Right ventricle myocardium superior (tissue), 1 donor: Measurements from ENCODE around the gene LIMCH1. TPM values are rescaled to one million over a fixed set of nuclear protein-coding genes. Genes with fewer than 3 reads are reported as not detected.
"Not testable (repeated sequence)": the region's sequence is repeated elsewhere in the genome, so short reads cannot be mapped to it uniquely, and the experiment has no call there.

Experiments
- ATAC-seq: fragments of 200-7000 bp; cut with Tn5 transposase; one replicate; pipeline ENCODE4 v1.9.1; 2020; ENCODE audit warnings: mild to moderate bottlenecking; ENCODE audit not compliant: poor library complexity
- DNase-seq: peaks from one replicate; pipeline ENCODE4 v3.0.0-alpha.2; 2020
- intact Hi-C: fragments of 100-400 bp; cut with DNase I; formaldehyde crosslinking; loops from one replicate; pipeline ENCODE4 v1.11.2; 2022
- total RNA-seq: library from RNA; stranded (reverse); fragmentation: NEBNext Ultra II Directional; extraction: Animal tissue kit (Norgen Biotek cat#: 25700); gene quantifications from one replicate; pipeline ENCODE4 v1.2.1, GENCODE V29; 2021
- donor health status: DM: no; HTN: yes; CAD: no; lungs with severe emphysema.

Gene LIMCH1
- total RNA-seq, 1 donor from 2014 or later, result 272 TPM

- ATAC-seq (no peak), DNase-seq (no peak)
- intact Hi-C loops, result no loop called here
Observed at GRCh38 chr4:41728573-41728913, 190.6 kb downstream of the LIMCH1 start.

- intact Hi-C loops, result no loop called here
- DNase-seq (no peak), ATAC-seq (no peak)
Observed at GRCh38 chr4:41731569-41732126, 193.7 kb downstream of the LIMCH1 start.

- intact Hi-C loops, result no loop called here
- no peak for ATAC-seq
Observed at GRCh38 chr4:41734371-41734770, 196.4 kb downstream of the LIMCH1 start.

GRCh38 chr4:41737491-41737890 is 199.5 kb downstream of the LIMCH1 start:
- intact Hi-C loops, ATAC-seq, DNase-seq: not testable (repeated sequence)

More at GRCh38 chr4:41734371-41734770, 196.4 kb downstream of the LIMCH1 start:
- DNase-seq, result no peak

GRCh38 chr4:41741354-41741753 is 203.4 kb downstream of the LIMCH1 start:
- intact Hi-C loops, result no loop called here
- DNase-seq (no peak), ATAC-seq (no peak)

GRCh38 chr4:41744572-41745291 is 206.8 kb downstream of the LIMCH1 start:
- DNase-seq, result no peak
- no peak for ATAC-seq
- intact Hi-C loops, result no loop called here

GRCh38 chr4:41745292-41746024 is 207.5 kb downstream of the LIMCH1 start:
- intact Hi-C loops, result no loop called here
- ATAC-seq (no peak), DNase-seq (no peak)

GRCh38 chr4:41746025-41746439 is 208.1 kb downstream of the LIMCH1 start:
- ATAC-seq (no peak), DNase-seq (no peak)
- intact Hi-C loops, result no loop called here

GRCh38 chr4:41746440-41747229 is 208.7 kb downstream of the LIMCH1 start:
- DNase-seq (no peak), ATAC-seq (no peak)
- intact Hi-C loops, result no loop called here

GRCh38 chr4:41747230-41748055 is 209.5 kb downstream of the LIMCH1 start:
- intact Hi-C loops, result no loop called here
- DNase-seq, result no peak
- no peak for ATAC-seq

- no peak for ATAC-seq
- intact Hi-C loops, result no loop called here
- DNase-seq, result no peak
Observed at GRCh38 chr4:41748074-41748570, 210.2 kb downstream of the LIMCH1 start.

GRCh38 chr4:41748571-41749475 is 210.9 kb downstream of the LIMCH1 start, which contains the start of gene PHOX2B:
TSS of gene PHOX2B (minus strand) at chr4:41748725. CDS start at chr4:41748610, 115 bp downstream.
- no peak for DNase-seq
- ATAC-seq, result no peak
- intact Hi-C loops, result no loop called here

- DNase-seq (no peak), ATAC-seq (no peak)
- intact Hi-C loops, result no loop called here
Observed at GRCh38 chr4:41749631-41750039, 211.7 kb downstream of the LIMCH1 start.
